GM12878 (cell line): ENCODE measurements around the gene ZDHHC5. TPM values are rescaled to one million over a fixed set of nuclear protein-coding genes. Genes with fewer than 3 reads are reported as not detected.

Experiments
- ATAC-seq: fragments of 200-7000 bp; cut with Tn5 transposase; 3 replicates; pipeline ENCODE4 v1.9.1; 2020; ENCODE audit warnings: mild to moderate bottlenecking, moderate library complexity
- BruUV-seq: library from RNA; stranded (reverse); fragments of 400-500 nt; replicated peaks from 2 replicates; lab custom pipeline; 2021; lab: Mats Ljungman, UMichigan
- CTCF ChIA-PET: fragments of 300-600 bp; sonication (Branson Sonifier 250); formaldehyde crosslinking; extraction: SDS; loops from one replicate; lab custom pipeline; 2021; ENCODE audit warnings: inconsistent platforms; lab: Yijun Ruan, JAX
- POLR2A ChIA-PET: fragments of 350-600 bp; formaldehyde crosslinking; extraction: SDS; loops from one replicate; lab custom pipeline; 2021; ENCODE audit warnings: inconsistent platforms; lab: Charles Lee
- RAD21 ChIA-PET: fragments of 300-600 bp; sonication (Branson Sonifier 250); formaldehyde crosslinking; loops from one replicate; lab custom pipeline; 2023; ENCODE audit warnings: antibody characterized with exemption; ENCODE audit not compliant: unreplicated experiment; lab: Charles Lee
- SMC1A ChIA-PET: fragments of 300-600 bp; sonication (Branson Sonifier 250); formaldehyde crosslinking; loops from one replicate; lab custom pipeline; 2023; ENCODE audit not compliant: unreplicated experiment, uncharacterized antibody; lab: Charles Lee
- DNase-seq: peaks from one replicate; pipeline ENCODE4 v3.0.0-alpha.2; 2011; ENCODE audit warnings: low read depth, low spot score
- FAIRE-seq: peaks from 3 replicates; lab custom pipeline; 2011; peaks lifted over from hg19 to GRCh38; lab: Jason Lieb, UNC
- H2AFZ ChIP-seq: 2 replicates; pipeline ENCODE4 v1.6.0; 2011; ENCODE audit warnings: low read depth, low read length, control low read depth; ENCODE audit not compliant: control insufficient read depth
- H3K27ac ChIP-seq: 2 replicates; pipeline ENCODE4 v1.5.1; 2011; ENCODE audit warnings: control low read depth; ENCODE audit not compliant: control insufficient read depth, insufficient read depth
- H3K27me3 ChIP-seq, 2 experiments: replicated peaks in 1 of 2; 2 replicates each; pipeline versions ENCODE4 v1.6.0 to v1.6.1; 2011; ENCODE audit warnings: low read length in 1 of 2; ENCODE audit not compliant: control insufficient read depth in 2 of 2, insufficient read depth in 2 of 2
- H3K36me3 ChIP-seq, 2 experiments: 2 replicates each; pipeline ENCODE4 v1.5.1; 2011; ENCODE audit warnings: low read length in 1 of 2; ENCODE audit not compliant: control insufficient read depth in 2 of 2, insufficient read depth in 2 of 2
- H3K4me1 ChIP-seq: 2 replicates; pipeline ENCODE4 v1.6.1; 2011; ENCODE audit warnings: mild to moderate bottlenecking, low read length, moderate library complexity, mixed read lengths; ENCODE audit not compliant: control insufficient read depth, insufficient read depth
- H3K4me2 ChIP-seq: 2 replicates; pipeline ENCODE4 v1.6.0; 2011; ENCODE audit warnings: control low read depth; ENCODE audit not compliant: control insufficient read depth, insufficient read depth
- H3K4me3 ChIP-seq: fragments of 200-600 bp; sonication (generic); 2 replicates; pipeline ENCODE4 v1.5.1; 2016
- H3K79me2 ChIP-seq: 2 replicates; pipeline ENCODE4 v1.6.0; 2011; ENCODE audit warnings: low read length; ENCODE audit not compliant: control insufficient read depth, insufficient read depth
- H3K9ac ChIP-seq: 2 replicates; pipeline ENCODE4 v1.8.0; 2011; ENCODE audit warnings: low read length, control low read depth, mixed read lengths; ENCODE audit not compliant: control insufficient read depth, insufficient read depth
- H3K9me3 ChIP-seq: replicated peaks from 3 replicates; pipeline ENCODE4 v1.5.1; 2011; ENCODE audit warnings: mild to moderate bottlenecking, low read length; ENCODE audit not compliant: control insufficient read depth, insufficient read depth
- H4K20me1 ChIP-seq: 2 replicates; pipeline ENCODE4 v1.6.0; 2011; ENCODE audit not compliant: control insufficient read depth, insufficient read depth
- CEBPZ ChIP-seq: fragments of 150-350 bp; IDR thresholded peaks from 2 replicates; pipeline ENCODE4 v1.6.1; 2016; ENCODE audit warnings: low read depth, low read length
- CHD1 ChIP-seq: IDR thresholded peaks from 2 replicates; pipeline ENCODE4 v1.6.1; 2012; ENCODE audit warnings: low read depth, low read length, improper control_type of control experiment
- ETV6 ChIP-seq, 2 experiments: fragments of 450-650 bp in 1 of 2; IDR thresholded peaks in 1 of 2; conservative IDR thresholded peaks in 1 of 2; 2 replicates each; pipeline ENCODE4 v1.6.1; 2014; ENCODE audit warnings: antibody characterized with exemption in 1 of 2, borderline replicate concordance in 1 of 2, low read depth in 1 of 2, mild to moderate bottlenecking in 1 of 2, moderate library complexity in 1 of 2
- EZH2 ChIP-seq: IDR thresholded peaks from 2 replicates; pipeline ENCODE4 v1.6.1; 2012; ENCODE audit warnings: low read depth, mild to moderate bottlenecking, control low read depth, inconsistent platforms, low read length, borderline replicate concordance; ENCODE audit not compliant: control insufficient read depth
- KLF5 ChIP-seq: fragments of 450-650 bp; IDR thresholded peaks from 2 replicates; pipeline ENCODE4 v1.6.1; 2014; ENCODE audit warnings: mild to moderate bottlenecking; ENCODE audit not compliant: partially characterized antibody
- MXI1 ChIP-seq: fragments of 150-350 bp; IDR thresholded peaks from 2 replicates; pipeline ENCODE4 v1.6.1; 2011; ENCODE audit warnings: low read depth, mild to moderate bottlenecking, inconsistent platforms, low read length, improper control_type of control experiment
- NR2F1 ChIP-seq: fragments of 450-650 bp; conservative IDR thresholded peaks from 2 replicates; pipeline ENCODE4 v1.6.1; 2017; ENCODE audit warnings: mild to moderate bottlenecking
- PAX8 ChIP-seq: fragments of 450-650 bp; IDR thresholded peaks from 2 replicates; pipeline ENCODE4 v1.6.1; 2017; ENCODE audit warnings: mild to moderate bottlenecking, moderate library complexity
- POU2F2 ChIP-seq: IDR thresholded peaks from 3 replicates; pipeline ENCODE4 v1.6.1; 2011; ENCODE audit warnings: low read depth, mild to moderate bottlenecking, low read length, borderline replicate concordance
- RAD21 ChIP-seq: IDR thresholded peaks from 2 replicates; pipeline ENCODE4 v1.6.1; 2011; ENCODE audit warnings: mild to moderate bottlenecking, low read depth, low read length, moderate library complexity; ENCODE audit not compliant: insufficient read depth
- SKIL ChIP-seq: fragments of 450-650 bp; IDR thresholded peaks from 2 replicates; pipeline ENCODE4 v1.6.1; 2017; ENCODE audit warnings: mild to moderate bottlenecking, low read depth, inconsistent platforms; ENCODE audit not compliant: poor library complexity, severe bottlenecking
- SMAD1 ChIP-seq: fragments of 450-650 bp; IDR thresholded peaks from 2 replicates; pipeline ENCODE4 v1.6.1; 2018; ENCODE audit warnings: mild to moderate bottlenecking, low read depth; ENCODE audit not compliant: partially characterized antibody
- TARDBP ChIP-seq: IDR thresholded peaks from 2 replicates; pipeline ENCODE4 v1.6.1; 2016; ENCODE audit warnings: borderline replicate concordance
- USF1 ChIP-seq: IDR thresholded peaks from 2 replicates; pipeline ENCODE4 v1.6.1; 2011; ENCODE audit warnings: borderline replicate concordance, low read depth, mild to moderate bottlenecking, moderate library complexity, mixed read lengths, low read length; ENCODE audit not compliant: insufficient read depth; ENCODE audit errors: extremely low read length
- ZNF207 ChIP-seq: fragments of 450-650 bp; IDR thresholded peaks from 2 replicates; pipeline ENCODE4 v1.6.1; 2014; ENCODE audit warnings: antibody characterized with exemption, mild to moderate bottlenecking, borderline replicate concordance
- ZNF24 ChIP-seq: fragments of 450-650 bp; IDR thresholded peaks from 2 replicates; pipeline ENCODE4 v1.6.1; 2017; ENCODE audit warnings: antibody characterized with exemption, mild to moderate bottlenecking
- WGBS: methylation state at CpG from one replicate; pipeline ENCODE4 v1.1.6; 2016; ENCODE audit warnings: low lambda C conversion rate; ENCODE audit not compliant: insufficient replicate concordance, insufficient coverage; ENCODE audit errors: missing lambda C conversion rate; 5-methylcytosine and 5-hydroxymethylcytosine counted together
- in situ Hi-C: fragments of 300-500 bp; cut with MboI; formaldehyde crosslinking; loops from 9 replicates; pipeline ENCODE4 v1.14.3; 2018; ENCODE audit warnings: mixed read lengths
- intact Hi-C: fragments of 100-400 bp; cut with micrococcal nuclease; formaldehyde crosslinking; loops from one replicate; pipeline ENCODE4 v1.14.2; 2022; ENCODE audit not compliant: unreplicated experiment
- polyA plus RNA-seq, 11 experiments: library from polyadenylated mRNA; depleted of rRNA in 4 of 11; unstranded in 6 of 11; stranded (reverse) in 5 of 11; fragments of >200 nt; fragmentation: Nextera tagmentation in 4 of 11; fragmentation: Illumina TruSeq in 1 of 11; extraction: Ambion mirVana in 4 of 11; extraction: Trizol in 1 of 11; gene quantifications; 1 replicate in 1 of 11; 2 replicates in 10 of 11; pipeline versions ENCODE4 v1.2.1 to v1.2.3, GENCODE V29; 2011 to 2016; ENCODE audit warnings: inconsistent platforms in 2 of 11, missing spikeins in 2 of 11, low read depth in 1 of 11
- total RNA-seq, 4 experiments: library from RNA; depleted of rRNA in 3 of 4; stranded (reverse); fragments of >200 nt in 3 of 4; fragmentation: Illumina TruSeq in 1 of 4; extraction: Trizol in 1 of 4; gene quantifications; 2 replicates each; pipeline versions ENCODE4 v1.2.1 to v1.2.3, GENCODE V29; 2013 to 2021

Gene ZDHHC5
- total and polyA plus RNA-seq, 10 of the 15 experiments (the other 5 are each of a cell fraction or from before 2014, with no cell fraction given): 3.9 to 61.3 (median 37.6) TPM

- intact Hi-C loops (no loop called here), in situ Hi-C loops (no loop called here)
- H3K4me3 ChIP-seq: no peak overlapping the region
- H2AFZ ChIP-seq: no peak overlapping the region
- H3K27me3 ChIP-seq: no peaks in the 10 kb centered on the region
- H3K9me3 ChIP-seq: no peaks in the 10 kb centered on the region; the same call in 2 of the 3 replicates
- no peak for FAIRE-seq
- CTCF ChIA-PET: no interaction called here
- H3K4me2 ChIP-seq: no peak overlapping the region
- no peaks in the 10 kb centered on the region for H3K36me3 ChIP-seq
- no peak for ATAC-seq
- no peak overlapping the region for H3K9ac ChIP-seq
- no peaks in the 10 kb centered on the region for H3K4me1 ChIP-seq
- POLR2A ChIA-PET: no interaction called here
- H3K79me2 ChIP-seq: no peaks in the 10 kb centered on the region
- RAD21 ChIA-PET: interaction anchor here (1.4 kb wide), 1 partner anchor 17 kb away, joined by 3 read pairs; no protein-coding TSS in a partner anchor
- H3K27ac ChIP-seq: no peak overlapping the region
- no peak for DNase-seq
- no TSS peak for BruUV-seq
- H4K20me1 ChIP-seq: no peaks in the 10 kb centered on the region
- WGBS: 47% methylated on average over 2 of the region's 2 CpGs
- SMC1A ChIA-PET: no interaction called here
- no peak for TF ChIP-seq PAX8
- no peak for TF ChIP-seq TARDBP
- no peak for TF ChIP-seq KLF5
- no peak for TF ChIP-seq SMAD1
- no peak for TF ChIP-seq SKIL
- no peak for TF ChIP-seq ZNF24
- TF ChIP-seq EZH2: no peak
- TF ChIP-seq CHD1: no peak
- TF ChIP-seq CEBPZ: no peak
- TF ChIP-seq USF1: no peak
- no peak for TF ChIP-seq RAD21
- TF ChIP-seq NR2F1: no peak
- TF ChIP-seq ETV6 (conservative IDR thresholded peaks at IDR 0.05 in 1 of 2, IDR thresholded peaks at IDR 0.05 in 1 of 2; ENCODE audit: borderline replicate concordance in 1 of 2, low read depth in 1 of 2): no peak
- TF ChIP-seq POU2F2: no peak
- no peak for TF ChIP-seq MXI1
- no peak for TF ChIP-seq ZNF207
These were observed 43.0 kb upstream of the ZDHHC5 start for GRCh38 chr11:57624864-57625263.
